PC-9 (cell line): Measurements from ENCODE around the gene SLC25A33.

Experiments used
- CTCF ChIP-seq: fragments of 200-600 bp; sonication (generic); conservative IDR thresholded peaks from 2 replicates; pipeline ENCODE4 v1.6.1; 2017; ENCODE audit warnings: mixed run types, antibody characterized with exemption, mild to moderate bottlenecking, moderate library complexity
- EZH2 ChIP-seq: fragments of 200-600 bp; sonication (generic); IDR thresholded peaks from 2 replicates; pipeline ENCODE4 v1.8.0; 2017; ENCODE audit warnings: antibody characterized with exemption, low read depth

- TF ChIP-seq CTCF (no peak), EZH2 (no peak)
These were observed 32.4 kb upstream of the SLC25A33 start for GRCh38 chr1:9506901-9507300.
